ENCODE results near the gene GPR18.

The GPR18 gene

GRCh38 chr13:99303863-99304521 lies 45.8 kb upstream of the GPR18 start:
- peak in 1 of 2 experiments; percentile 95 for DNase-seq (ENCODE audit: low read depth in 1 of 2, low spot score in 1 of 2)
- peak overlapping the region; percentile 77 for H3K4me3 ChIP-seq (replicated peaks; ENCODE audit: insufficient read depth, low read length)
- peak overlapping the region; percentile 93 for H3K27ac ChIP-seq (replicated peaks)
- TF ChIP-seq CTCF (IDR thresholded peaks at IDR 0.05; ENCODE audit: insufficient read depth, low read length) (no peak), SPI1 (IDR thresholded peaks at IDR 0.05; ENCODE audit: borderline replicate concordance, low read depth) (no peak), POLR2AphosphoS5 (IDR thresholded peaks at IDR 0.05; ENCODE audit: low read depth) (peak; percentile 98), GABPA (IDR thresholded peaks at IDR 0.05; ENCODE audit: low read depth) (no peak), REST (IDR thresholded peaks at IDR 0.05; ENCODE audit: insufficient replicate concordance, low read depth) (peak; percentile 36)
- no peaks in the 10 kb centered on the region for H3K27me3 ChIP-seq (ENCODE audit: insufficient read depth, poor library complexity, severe bottlenecking)

- H3K4me3 ChIP-seq (replicated peaks; ENCODE audit: insufficient read depth, low read length), result no peak overlapping the region
- TF ChIP-seq REST (IDR thresholded peaks at IDR 0.05; ENCODE audit: insufficient replicate concordance, low read depth) (no peak), SPI1 (IDR thresholded peaks at IDR 0.05; ENCODE audit: borderline replicate concordance, low read depth) (no peak), CTCF (IDR thresholded peaks at IDR 0.05; ENCODE audit: insufficient read depth, low read length) (no peak), POLR2AphosphoS5 (IDR thresholded peaks at IDR 0.05; ENCODE audit: low read depth) (peak; percentile 54; the same call in 1 of the 2 replicates)
- no peak for DNase-seq (ENCODE audit: low read depth in 1 of 2, low spot score in 1 of 2)
- peak overlapping the region; percentile 93 for H3K27ac ChIP-seq (replicated peaks)
- H3K27me3 ChIP-seq (ENCODE audit: insufficient read depth, poor library complexity, severe bottlenecking), result no peaks in the 10 kb centered on the region
Observed at GRCh38 chr13:99302637-99303505, 44.7 kb upstream of the GPR18 start.

GRCh38 chr13:99301913-99302636 lies 43.9 kb upstream of the GPR18 start:
- Histone ChIP-seq H3K27ac (replicated peaks) (peak overlapping the region; percentile 93), H3K4me3 (replicated peaks; ENCODE audit: insufficient read depth, low read length) (no peak overlapping the region), H3K27me3 (ENCODE audit: insufficient read depth, poor library complexity, severe bottlenecking) (no peaks in the 10 kb centered on the region)
- TF ChIP-seq SPI1 (IDR thresholded peaks at IDR 0.05; ENCODE audit: borderline replicate concordance, low read depth) (peak; percentile 29; the same call in 1 of the 2 replicates), REST (IDR thresholded peaks at IDR 0.05; ENCODE audit: insufficient replicate concordance, low read depth) (no peak)
- peak in 1 of 2 experiments; percentile 70 for DNase-seq (ENCODE audit: low read depth in 1 of 2, low spot score in 1 of 2)
